Esophagus muscularis mucosa (tissue), 4 donors: Measurements from ENCODE around the gene ZBTB3.
A peak's percentile ranks its signal among the peaks of the same experiment; 100 is the strongest.

Source experiments
- CTCF ChIP-seq, 3 experiments: fragments of 200-600 bp in 2 of 3; fragments of 450-650 bp in 1 of 3; sonication (generic) in 2 of 3; IDR thresholded peaks; one replicate each; pipeline ENCODE4 v1.5.1; 2017 to 2019; ENCODE audit warnings: antibody characterized with exemption in 3 of 3, mild to moderate bottlenecking in 2 of 3, moderate library complexity in 1 of 3
- EP300 ChIP-seq: sonication (generic); formaldehyde crosslinking; IDR thresholded peaks from one replicate; pipeline ENCODE4 v1.6.1; 2017; ENCODE audit warnings: antibody characterized with exemption
- POLR2A ChIP-seq: fragments of 450-650 bp; IDR thresholded peaks from one replicate; pipeline ENCODE4 v1.6.1; 2017; ENCODE audit warnings: antibody characterized with exemption, moderate library complexity, mild to moderate bottlenecking, low read depth

DNA sequence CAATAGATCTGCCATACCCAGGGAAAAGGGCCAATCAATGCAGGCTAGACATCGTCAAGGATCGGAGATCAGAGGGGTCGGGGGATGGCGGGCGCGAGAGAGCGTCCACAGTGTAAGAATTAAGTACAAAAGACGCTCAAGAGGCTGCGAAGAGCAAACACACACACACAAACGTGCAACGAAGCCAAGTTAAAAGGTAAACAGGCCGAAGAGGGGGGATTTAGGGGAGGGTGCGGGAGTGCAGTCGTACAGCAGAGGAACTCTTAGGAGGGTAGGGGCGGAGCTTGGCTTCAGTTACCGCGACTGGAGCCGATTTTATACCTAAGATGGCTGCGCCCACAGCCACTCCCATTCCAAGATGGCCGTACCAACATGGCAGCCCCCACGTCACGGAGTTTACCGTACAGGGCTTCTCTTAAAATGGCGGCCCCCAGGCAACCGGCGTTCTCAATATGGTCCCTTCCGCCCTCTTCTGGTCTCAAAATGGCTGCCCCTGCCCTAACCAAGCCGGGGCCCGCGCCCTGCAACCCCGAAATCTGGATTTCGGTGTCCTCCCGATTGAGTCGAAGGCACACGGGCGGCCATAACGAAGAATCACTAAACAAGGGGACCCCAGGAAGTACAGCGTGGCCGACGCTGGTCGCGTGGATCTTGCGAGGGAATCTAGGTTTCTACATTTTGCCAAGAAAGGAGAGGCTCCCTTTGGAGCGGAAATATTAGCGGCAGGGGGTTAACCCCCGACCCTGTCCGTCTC lies 44.5 kb downstream of the ZBTB3 start:
- TF ChIP-seq CTCF (IDR thresholded peaks at IDR 0.05) = peak in 2 of 3 experiments; percentile 14 to 40
- no peak for TF ChIP-seq POLR2A
- no peak for TF ChIP-seq EP300
